Measurements from ENCODE around the gene PTPN18. TPM values are rescaled to one million over a fixed set of nuclear protein-coding genes. Genes with fewer than 3 reads are reported as not detected.
"Not testable (repeated sequence)": the region's sequence is repeated elsewhere in the genome, so short reads cannot be mapped to it uniquely, and the experiment has no call there.

PTPN18 gene
- total RNA-seq, 2 donors from 2014 or later, result 53.2 to 102 TPM

GRCh38 chr2:130387804-130388203 is 31.9 kb downstream of the PTPN18 start:
- H3K9me3 ChIP-seq (ENCODE audit: control insufficient read depth, low read length, poor library complexity, severe bottlenecking), result no peaks in the 10 kb centered on the region
- Mint-ChIP-seq H3K27me3 (peaks cover 5% of the 10 kb centered on the region), H3K4me3 (no peak overlapping the region), H3K4me1 (peaks cover 12% of the 10 kb centered on the region), H3K36me3 (ENCODE audit: low read depth) (peaks cover 2% of the 10 kb centered on the region), H3K27ac (no peak overlapping the region)
- ATAC-seq (no peak), DNase-seq (no peak)

DNA sequence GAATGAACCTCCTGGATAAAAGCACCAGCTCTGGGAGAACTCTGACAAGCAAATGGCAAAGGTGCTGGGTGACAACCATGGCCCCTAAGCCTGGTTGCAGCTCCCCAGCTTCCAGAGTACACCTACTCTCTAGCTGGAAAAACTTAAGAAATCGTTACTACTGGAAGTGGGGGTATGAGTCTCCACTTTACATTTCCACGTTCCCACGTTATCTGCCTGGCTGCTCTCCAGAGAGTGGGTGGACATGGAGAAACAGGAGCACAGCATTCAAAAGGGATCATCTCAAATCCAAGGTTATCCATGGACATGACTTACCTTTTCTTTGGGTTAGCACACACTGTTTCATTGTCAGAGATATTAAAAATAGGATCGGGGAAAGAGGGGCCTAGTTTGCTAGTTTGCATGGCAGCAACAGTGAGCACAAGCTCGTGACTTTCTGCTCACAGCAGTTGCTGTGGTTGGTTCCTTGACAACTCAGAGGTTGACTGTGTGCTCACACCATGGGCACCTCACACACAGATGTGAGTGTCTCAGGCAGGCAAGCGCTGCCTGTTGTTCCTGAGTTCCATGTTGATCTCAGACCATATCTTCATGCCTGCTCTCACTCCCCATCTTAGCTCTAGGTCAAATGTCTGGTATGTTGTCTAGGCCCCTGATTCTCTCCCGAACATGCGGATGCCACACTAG is 32.5 kb downstream of the PTPN18 start:
- Mint-ChIP-seq H3K4me1 (peaks cover 12% of the 10 kb centered on the region), H3K36me3 (ENCODE audit: low read depth) (peaks cover 2% of the 10 kb centered on the region), H3K27ac (no peak overlapping the region), H3K4me3 (no peak overlapping the region), H3K27me3 (peaks cover 6% of the 10 kb centered on the region)
- H3K9me3 ChIP-seq (ENCODE audit: control insufficient read depth, low read length, poor library complexity, severe bottlenecking), result no peaks in the 10 kb centered on the region
- ATAC-seq (no peak), DNase-seq (no peak)

DNA sequence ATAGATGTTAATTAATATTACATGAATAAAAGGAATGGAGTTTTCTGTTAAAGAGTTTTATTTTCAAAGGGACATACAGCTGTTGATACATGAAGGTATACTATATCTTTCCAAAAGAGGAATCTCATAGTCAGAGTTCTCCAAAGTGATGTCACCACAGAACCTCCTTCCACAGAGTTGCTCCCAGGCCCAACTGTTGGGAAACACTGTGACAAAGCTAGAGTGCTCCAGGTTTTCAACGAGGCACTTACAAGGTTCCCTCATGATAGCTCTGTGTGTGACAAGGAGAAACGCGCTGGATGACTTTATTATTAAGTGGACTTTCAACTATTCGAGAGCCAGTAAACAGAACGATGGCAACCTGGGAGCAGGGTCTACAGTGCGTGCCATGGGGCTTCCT is 33.5 kb downstream of the PTPN18 start:
- Mint-ChIP-seq H3K36me3 (ENCODE audit: low read depth) (peaks cover 2% of the 10 kb centered on the region), H3K4me3 (no peak overlapping the region), H3K27me3 (peaks cover 10% of the 10 kb centered on the region), H3K27ac (no peak overlapping the region), H3K4me1 (peaks cover 12% of the 10 kb centered on the region)
- H3K9me3 ChIP-seq (ENCODE audit: control insufficient read depth, low read length, poor library complexity, severe bottlenecking), result no peaks in the 10 kb centered on the region
- ATAC-seq, result no peak
- DNase-seq, result no peak

DNA sequence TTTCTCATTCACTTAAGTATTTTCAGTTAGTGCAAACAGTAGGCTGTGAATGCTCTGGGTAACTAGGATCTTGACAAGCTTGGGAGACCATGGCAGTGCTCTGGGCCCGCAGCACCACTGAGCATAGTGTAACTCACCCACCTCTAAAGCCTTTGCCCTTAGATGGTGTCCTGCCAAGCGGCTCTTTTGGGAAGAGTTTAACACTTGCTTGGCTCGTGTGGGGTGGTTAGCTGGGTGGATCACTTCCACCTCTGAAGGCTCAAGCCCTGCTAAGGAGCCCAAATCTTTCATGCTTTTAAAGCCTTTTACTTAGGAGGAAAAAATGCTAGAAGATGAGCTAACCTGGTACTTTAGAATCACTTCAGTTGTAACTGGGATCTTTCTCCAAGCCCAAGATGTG is 33.9 kb downstream of the PTPN18 start:
- no peaks in the 10 kb centered on the region for H3K9me3 ChIP-seq (ENCODE audit: control insufficient read depth, low read length, poor library complexity, severe bottlenecking)
- Mint-ChIP-seq H3K4me1 (peaks cover 12% of the 10 kb centered on the region), H3K36me3 (ENCODE audit: low read depth) (peaks cover 2% of the 10 kb centered on the region), H3K27me3 (peaks cover 10% of the 10 kb centered on the region), H3K4me3 (peak overlapping the region; percentile 2), H3K27ac (no peak overlapping the region)
- DNase-seq, result no peak
- no peak for ATAC-seq

GRCh38 chr2:130390460-130391057 is 34.7 kb downstream of the PTPN18 start:
- H3K27ac Mint-ChIP-seq, result peak overlapping the region; percentile 83
- H3K36me3 Mint-ChIP-seq (ENCODE audit: low read depth), result peaks cover 2% of the 10 kb centered on the region
- ATAC-seq (peak; percentile 12), DNase-seq (no peak)
- H3K9me3 ChIP-seq (ENCODE audit: control insufficient read depth, low read length, poor library complexity, severe bottlenecking), result no peaks in the 10 kb centered on the region
- H3K4me1 Mint-ChIP-seq, result peaks cover 12% of the 10 kb centered on the region
- peak overlapping the region; percentile 91 for H3K4me3 Mint-ChIP-seq
- peaks cover 10% of the 10 kb centered on the region for H3K27me3 Mint-ChIP-seq

DNA sequence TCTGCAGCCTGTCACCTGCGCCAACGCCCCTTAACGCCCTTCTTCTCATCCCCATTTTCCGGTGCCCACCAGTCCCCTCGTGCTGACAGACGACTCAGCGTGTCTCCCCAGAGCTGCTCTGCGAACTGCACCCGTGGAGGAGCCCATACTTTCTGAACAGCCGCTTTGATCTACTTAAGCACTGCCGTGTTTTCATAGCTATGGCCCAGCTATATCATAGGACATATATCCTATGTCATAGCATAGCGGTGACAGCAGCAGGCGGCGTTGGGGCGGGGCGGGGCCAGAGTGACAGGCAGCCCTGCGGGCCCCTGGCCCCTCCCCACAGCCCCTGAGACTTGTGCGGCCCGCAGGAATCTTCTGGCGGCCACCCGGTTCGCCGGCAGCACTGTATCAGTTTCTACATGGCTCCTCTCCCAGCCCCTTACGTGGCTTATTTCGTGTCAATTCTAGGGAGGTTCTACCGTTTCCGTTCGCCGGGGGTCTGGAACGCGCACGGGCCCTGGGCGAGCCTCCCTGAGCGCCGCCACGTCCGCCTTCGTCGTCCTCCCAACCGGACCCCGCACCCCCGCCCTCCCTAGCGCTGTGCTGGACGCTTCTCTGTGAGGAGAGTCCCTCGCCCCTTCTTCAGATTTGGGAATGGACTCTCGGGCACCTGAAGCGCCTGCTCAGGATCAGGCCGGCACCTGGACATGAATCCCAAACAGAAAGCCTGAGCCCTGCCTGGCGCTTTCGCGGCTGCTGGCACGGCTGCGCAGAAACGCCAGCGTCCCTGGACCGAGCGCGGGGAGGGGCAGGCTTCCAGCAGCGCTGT is 35.4 kb downstream of the PTPN18 start:
- peaks cover 12% of the 10 kb centered on the region for H3K27me3 Mint-ChIP-seq
- H3K4me1 Mint-ChIP-seq, result peaks cover 10% of the 10 kb centered on the region
- H3K4me3 Mint-ChIP-seq, result peak overlapping the region; percentile 91
- H3K36me3 Mint-ChIP-seq (ENCODE audit: low read depth), result peaks cover 3% of the 10 kb centered on the region
- ATAC-seq, result peak; percentile 93
- peak overlapping the region; percentile 83 for H3K27ac Mint-ChIP-seq
- DNase-seq, result peak; percentile 29 to 40 (median 38)
- no peaks in the 10 kb centered on the region for H3K9me3 ChIP-seq (ENCODE audit: control insufficient read depth, low read length, poor library complexity, severe bottlenecking)

DNA sequence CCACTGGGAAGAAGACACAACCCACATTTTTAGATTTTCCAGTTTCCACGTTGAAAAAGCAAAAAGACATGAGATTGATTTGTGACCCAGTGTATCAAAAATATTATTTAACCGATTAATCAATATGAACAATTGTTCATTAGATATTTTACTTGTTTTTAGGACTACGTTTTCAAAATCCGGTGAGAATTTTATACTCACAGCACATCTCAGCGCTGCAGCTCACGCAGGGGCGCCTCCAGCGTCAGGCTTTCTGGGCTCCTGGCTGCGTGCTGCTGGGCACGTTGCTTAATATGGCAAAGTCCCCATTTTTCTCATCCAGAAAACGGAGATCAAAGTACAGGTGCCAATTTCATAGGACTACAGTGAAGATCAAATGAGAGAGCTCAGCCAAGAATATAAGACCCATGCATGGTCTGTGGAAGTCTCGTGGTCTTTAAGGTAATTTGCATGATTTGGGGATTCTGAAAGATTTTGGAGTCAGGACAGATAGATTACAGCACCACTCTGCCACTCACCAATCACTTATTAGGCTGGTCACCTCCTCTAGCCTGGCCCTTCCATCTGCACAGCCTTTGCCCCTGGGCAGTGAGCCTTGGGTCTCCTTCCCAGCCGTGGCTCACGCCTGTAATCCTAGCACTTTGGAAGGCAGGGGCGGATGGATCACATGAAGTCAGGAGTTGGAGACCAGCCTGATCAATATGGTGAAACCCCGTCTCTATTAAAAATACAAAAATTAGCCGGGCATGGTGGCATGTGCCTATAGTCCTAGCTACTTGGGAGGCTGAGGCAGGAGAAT is 36.2 kb downstream of the PTPN18 start:
- H3K27ac Mint-ChIP-seq, result peak overlapping the region; percentile 83
- H3K27me3 Mint-ChIP-seq, result peaks cover 14% of the 10 kb centered on the region
- peaks cover 10% of the 10 kb centered on the region for H3K4me1 Mint-ChIP-seq
- peaks cover 2% of the 10 kb centered on the region for H3K36me3 Mint-ChIP-seq (ENCODE audit: low read depth)
- ATAC-seq (no peak), DNase-seq (no peak)
- no peaks in the 10 kb centered on the region for H3K9me3 ChIP-seq (ENCODE audit: control insufficient read depth, low read length, poor library complexity, severe bottlenecking)
- peak overlapping the region; percentile 91 for H3K4me3 Mint-ChIP-seq

GRCh38 chr2:130393318-130393910 is 37.6 kb downstream of the PTPN18 start:
- Mint-ChIP-seq H3K4me1 (peaks cover 10% of the 10 kb centered on the region), H3K36me3 (ENCODE audit: low read depth) (peaks cover 2% of the 10 kb centered on the region), H3K27me3 (peaks cover 14% of the 10 kb centered on the region), H3K27ac (no peak overlapping the region), H3K4me3 (no peak overlapping the region)
- H3K9me3 ChIP-seq (ENCODE audit: control insufficient read depth, low read length, poor library complexity, severe bottlenecking), result no peaks in the 10 kb centered on the region
- no peak for ATAC-seq
- DNase-seq, result no peak

DNA sequence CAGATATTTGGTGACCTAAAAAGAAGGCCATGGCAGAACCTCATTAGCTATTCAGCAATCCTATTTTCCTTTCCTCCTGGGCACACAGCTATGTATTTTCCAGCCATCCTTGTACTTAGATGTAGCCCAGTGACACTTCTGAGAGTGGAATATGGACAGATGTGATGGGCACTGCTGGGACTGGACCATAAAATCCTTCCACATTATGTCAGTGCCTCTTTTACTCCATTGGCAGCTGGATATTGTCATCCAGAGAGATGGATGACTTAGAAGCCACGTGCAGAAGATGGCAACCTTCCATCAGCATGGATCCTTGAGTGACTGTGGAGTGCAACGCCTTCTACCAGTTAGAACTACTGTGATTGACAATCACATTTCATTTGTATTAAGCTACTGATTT is 50.4 kb downstream of the PTPN18 start:
- not testable (repeated sequence) for H3K4me3 Mint-ChIP-seq; H3K27ac Mint-ChIP-seq; H3K9me3 ChIP-seq (ENCODE audit: control insufficient read depth, low read length, poor library complexity, severe bottlenecking); H3K27me3 Mint-ChIP-seq; DNase-seq; H3K4me1 Mint-ChIP-seq; H3K36me3 Mint-ChIP-seq (ENCODE audit: low read depth); ATAC-seq

DNA sequence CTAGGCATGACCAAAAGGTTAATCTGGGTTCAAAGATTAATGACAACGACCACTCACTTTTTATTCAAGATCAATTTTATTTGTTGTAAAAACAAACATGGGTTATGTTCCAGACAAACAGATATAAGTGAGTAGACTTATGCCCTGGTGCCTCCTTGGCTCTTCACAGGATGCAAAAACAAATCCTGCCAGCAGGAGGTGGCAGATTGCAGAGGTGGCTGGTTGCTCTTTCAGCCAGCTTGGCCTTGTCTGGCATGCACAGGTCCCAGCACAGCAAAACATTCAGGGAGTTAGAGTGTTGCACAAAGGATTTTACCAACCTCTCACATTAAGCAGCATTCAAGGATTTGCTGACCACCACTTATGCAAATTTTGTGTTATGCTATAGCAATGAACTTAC is 60.8 kb downstream of the PTPN18 start:
- H3K36me3 Mint-ChIP-seq (ENCODE audit: low read depth); H3K4me1 Mint-ChIP-seq; H3K9me3 ChIP-seq (ENCODE audit: control insufficient read depth, low read length, poor library complexity, severe bottlenecking); H3K27me3 Mint-ChIP-seq; ATAC-seq; H3K4me3 Mint-ChIP-seq; H3K27ac Mint-ChIP-seq; DNase-seq: not testable (repeated sequence)

- H3K4me3 Mint-ChIP-seq; DNase-seq; H3K27ac Mint-ChIP-seq; ATAC-seq; H3K4me1 Mint-ChIP-seq; H3K36me3 Mint-ChIP-seq (ENCODE audit: low read depth); H3K27me3 Mint-ChIP-seq; H3K9me3 ChIP-seq (ENCODE audit: control insufficient read depth, low read length, poor library complexity, severe bottlenecking): not testable (repeated sequence)
These were observed 63.0 kb downstream of the PTPN18 start for GRCh38 chr2:130418845-130419244.

Measured in T-helper 17 cell (primary cell).